Neural cell (in vitro differentiated cells): ENCODE measurements around the gene PARVB.

ENCODE experiments used
- EP300 ChIP-seq: fragments of 450-650 bp; conservative IDR thresholded peaks from 2 replicates; pipeline ENCODE4 v1.6.1; 2014; ENCODE audit warnings: antibody characterized with exemption, mild to moderate bottlenecking, moderate library complexity; ENCODE audit not compliant: poor library complexity, severe bottlenecking
- EZH2 ChIP-seq: fragments of 200-600, 300-800 bp; shearing (Covaris generic), sonication (generic); IDR thresholded peaks from 2 replicates; pipeline ENCODE4 v1.6.1; 2014; ENCODE audit warnings: antibody characterized with exemption, low read length, borderline replicate concordance, mild to moderate bottlenecking; ENCODE audit not compliant: insufficient read depth, poor library complexity, severe bottlenecking
- MXI1 ChIP-seq: fragments of 450-650 bp; conservative IDR thresholded peaks from 2 replicates; pipeline ENCODE4 v1.6.1; 2014; ENCODE audit warnings: antibody characterized with exemption, mild to moderate bottlenecking; ENCODE audit not compliant: poor library complexity, severe bottlenecking
- POLR2AphosphoS5 ChIP-seq: IDR thresholded peaks from 2 replicates; pipeline ENCODE4 v1.6.1; 2012
- RAD21 ChIP-seq: fragments of 450-650 bp; conservative IDR thresholded peaks from 2 replicates; pipeline ENCODE4 v1.6.1; 2014; ENCODE audit warnings: antibody characterized with exemption, mild to moderate bottlenecking, moderate library complexity
- SMC3 ChIP-seq: fragments of 450-650 bp; conservative IDR thresholded peaks from 2 replicates; pipeline ENCODE4 v1.6.1; 2014; ENCODE audit warnings: antibody characterized with exemption, mild to moderate bottlenecking, moderate library complexity; ENCODE audit not compliant: poor library complexity
- TAF1 ChIP-seq: IDR thresholded peaks from 2 replicates; pipeline ENCODE4 v1.6.1; 2012; ENCODE audit warnings: low read depth
- TF ChIP-seq, protein P1 (sequence below): fragments of 450-650 bp; IDR thresholded peaks from 2 replicates; pipeline ENCODE4 v1.5.1; 2014; ENCODE audit warnings: antibody characterized with exemption, mild to moderate bottlenecking, moderate library complexity; ENCODE audit not compliant: poor library complexity, severe bottlenecking
- TF ChIP-seq, protein P2 (sequence below): IDR thresholded peaks from 2 replicates; pipeline ENCODE4 v1.6.1; 2012; ENCODE audit warnings: borderline replicate concordance

DNA sequence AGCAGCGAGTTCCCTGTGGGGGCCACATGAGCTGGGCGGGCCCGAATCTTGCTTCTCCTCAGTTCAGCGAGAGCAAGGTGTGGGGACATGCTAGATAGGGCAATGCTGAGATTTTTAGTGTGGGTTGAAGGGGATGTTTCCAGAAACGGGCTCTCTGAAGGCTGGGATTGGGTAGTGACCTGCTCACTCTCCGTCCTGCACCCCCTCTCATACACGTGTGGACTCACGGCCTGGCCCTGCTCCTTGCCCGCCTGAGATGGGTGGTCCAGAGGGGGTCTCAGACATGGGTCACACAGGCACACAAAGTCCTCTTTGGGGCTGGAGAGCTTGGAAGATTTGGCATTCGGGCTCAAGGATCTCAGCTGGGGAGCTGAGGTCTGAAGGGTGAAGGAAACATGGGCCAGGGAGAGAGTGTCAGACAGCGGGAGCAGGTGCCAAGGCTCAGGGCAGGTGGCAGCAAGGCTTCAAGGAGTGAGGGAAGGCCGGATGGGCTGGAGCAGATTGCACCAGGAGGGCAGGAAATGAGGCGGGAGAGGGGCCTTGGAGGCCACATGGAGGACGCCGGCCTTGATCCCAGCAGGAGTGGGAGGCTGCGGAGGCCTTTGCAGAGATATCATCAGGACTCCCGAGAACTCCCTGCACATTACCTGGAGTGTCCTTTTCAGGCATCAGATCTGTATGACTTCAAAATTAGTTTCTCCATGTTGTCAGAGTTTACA is 74.1 kb downstream of the PARVB start:
- TF ChIP-seq, protein P1, sequence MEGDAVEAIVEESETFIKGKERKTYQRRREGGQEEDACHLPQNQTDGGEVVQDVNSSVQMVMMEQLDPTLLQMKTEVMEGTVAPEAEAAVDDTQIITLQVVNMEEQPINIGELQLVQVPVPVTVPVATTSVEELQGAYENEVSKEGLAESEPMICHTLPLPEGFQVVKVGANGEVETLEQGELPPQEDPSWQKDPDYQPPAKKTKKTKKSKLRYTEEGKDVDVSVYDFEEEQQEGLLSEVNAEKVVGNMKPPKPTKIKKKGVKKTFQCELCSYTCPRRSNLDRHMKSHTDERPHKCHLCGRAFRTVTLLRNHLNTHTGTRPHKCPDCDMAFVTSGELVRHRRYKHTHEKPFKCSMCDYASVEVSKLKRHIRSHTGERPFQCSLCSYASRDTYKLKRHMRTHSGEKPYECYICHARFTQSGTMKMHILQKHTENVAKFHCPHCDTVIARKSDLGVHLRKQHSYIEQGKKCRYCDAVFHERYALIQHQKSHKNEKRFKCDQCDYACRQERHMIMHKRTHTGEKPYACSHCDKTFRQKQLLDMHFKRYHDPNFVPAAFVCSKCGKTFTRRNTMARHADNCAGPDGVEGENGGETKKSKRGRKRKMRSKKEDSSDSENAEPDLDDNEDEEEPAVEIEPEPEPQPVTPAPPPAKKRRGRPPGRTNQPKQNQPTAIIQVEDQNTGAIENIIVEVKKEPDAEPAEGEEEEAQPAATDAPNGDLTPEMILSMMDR: no peak
- TF ChIP-seq EP300 (no peak), EZH2 (no peak), RAD21 (no peak), SMC3 (no peak), POLR2AphosphoS5 (no peak), MXI1 (no peak), TAF1 (no peak)
- TF ChIP-seq, protein P2, sequence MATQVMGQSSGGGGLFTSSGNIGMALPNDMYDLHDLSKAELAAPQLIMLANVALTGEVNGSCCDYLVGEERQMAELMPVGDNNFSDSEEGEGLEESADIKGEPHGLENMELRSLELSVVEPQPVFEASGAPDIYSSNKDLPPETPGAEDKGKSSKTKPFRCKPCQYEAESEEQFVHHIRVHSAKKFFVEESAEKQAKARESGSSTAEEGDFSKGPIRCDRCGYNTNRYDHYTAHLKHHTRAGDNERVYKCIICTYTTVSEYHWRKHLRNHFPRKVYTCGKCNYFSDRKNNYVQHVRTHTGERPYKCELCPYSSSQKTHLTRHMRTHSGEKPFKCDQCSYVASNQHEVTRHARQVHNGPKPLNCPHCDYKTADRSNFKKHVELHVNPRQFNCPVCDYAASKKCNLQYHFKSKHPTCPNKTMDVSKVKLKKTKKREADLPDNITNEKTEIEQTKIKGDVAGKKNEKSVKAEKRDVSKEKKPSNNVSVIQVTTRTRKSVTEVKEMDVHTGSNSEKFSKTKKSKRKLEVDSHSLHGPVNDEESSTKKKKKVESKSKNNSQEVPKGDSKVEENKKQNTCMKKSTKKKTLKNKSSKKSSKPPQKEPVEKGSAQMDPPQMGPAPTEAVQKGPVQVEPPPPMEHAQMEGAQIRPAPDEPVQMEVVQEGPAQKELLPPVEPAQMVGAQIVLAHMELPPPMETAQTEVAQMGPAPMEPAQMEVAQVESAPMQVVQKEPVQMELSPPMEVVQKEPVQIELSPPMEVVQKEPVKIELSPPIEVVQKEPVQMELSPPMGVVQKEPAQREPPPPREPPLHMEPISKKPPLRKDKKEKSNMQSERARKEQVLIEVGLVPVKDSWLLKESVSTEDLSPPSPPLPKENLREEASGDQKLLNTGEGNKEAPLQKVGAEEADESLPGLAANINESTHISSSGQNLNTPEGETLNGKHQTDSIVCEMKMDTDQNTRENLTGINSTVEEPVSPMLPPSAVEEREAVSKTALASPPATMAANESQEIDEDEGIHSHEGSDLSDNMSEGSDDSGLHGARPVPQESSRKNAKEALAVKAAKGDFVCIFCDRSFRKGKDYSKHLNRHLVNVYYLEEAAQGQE: no peak
